H1 (cell line): ENCODE results near the gene STIM1. TPM values are rescaled to one million over a fixed set of nuclear protein-coding genes. Genes with fewer than 3 reads are reported as not detected.

ENCODE experiments used
- CTCF ChIA-PET: fragments of 300-600 bp; sonication (Branson Sonifier 250); formaldehyde crosslinking; loops from one replicate; lab custom pipeline; 2021; ENCODE audit not compliant: partially characterized antibody; lab: Charles Lee
- POLR2A ChIA-PET: fragments of 300-600 bp; sonication (Branson Sonifier 250); formaldehyde crosslinking; loops from one replicate; lab custom pipeline; 2021; ENCODE audit warnings: inconsistent platforms; ENCODE audit not compliant: partially characterized antibody; lab: Charles Lee
- DNase-seq, 2 experiments: peaks; one replicate each; pipeline versions ENCODE4 v3.0.0 to v3.0.0-alpha.2; 2010 to 2022; ENCODE audit warnings: low spot score in 2 of 2, low read depth in 1 of 2, mixed read lengths in 1 of 2
- FAIRE-seq: peaks from 2 replicates; lab custom pipeline; 2011; peaks lifted over from hg19 to GRCh38; lab: Jason Lieb, UNC
- H2AFZ ChIP-seq: 2 replicates; pipeline ENCODE4 v1.8.1; 2012; ENCODE audit warnings: low read length, inconsistent platforms
- H2AK5ac ChIP-seq: 2 replicates; pipeline ENCODE4 v1.6.1; 2013; ENCODE audit warnings: low read depth, low read length
- H2BK120ac ChIP-seq: replicated peaks from 2 replicates; pipeline ENCODE3; 2013; ENCODE audit warnings: low read depth, low read length, inconsistent platforms
- H2BK12ac ChIP-seq: 2 replicates; pipeline ENCODE4 v1.6.1; 2013; ENCODE audit warnings: low read depth, low read length
- H2BK15ac ChIP-seq: 2 replicates; pipeline ENCODE4 v1.6.1; 2013; ENCODE audit warnings: low read length
- H2BK20ac ChIP-seq: 2 replicates; pipeline ENCODE4 v1.6.1; 2013; ENCODE audit warnings: low read length
- H2BK5ac ChIP-seq: 2 replicates; pipeline ENCODE4 v1.6.1; 2013; ENCODE audit warnings: low read depth, low read length
- H3K14ac ChIP-seq: 2 replicates; pipeline ENCODE4 v1.6.1; 2013; ENCODE audit warnings: inconsistent platforms; ENCODE audit not compliant: insufficient read length
- H3K18ac ChIP-seq: 2 replicates; pipeline ENCODE4 v1.6.1; 2013; ENCODE audit warnings: low read length; ENCODE audit errors: extremely low read depth
- H3K23ac ChIP-seq: 2 replicates; pipeline ENCODE4 v1.6.1; 2013; ENCODE audit warnings: inconsistent platforms; ENCODE audit not compliant: insufficient read length
- H3K23me2 ChIP-seq: 2 replicates; pipeline ENCODE4 v1.6.1; 2013; ENCODE audit warnings: low read depth, low read length
- H3K27ac ChIP-seq: 2 replicates; pipeline ENCODE4 v1.6.1; 2011; ENCODE audit warnings: low read depth, low read length, inconsistent platforms
- H3K27me3 ChIP-seq, 4 experiments: replicated peaks in 1 of 4; 1 replicate in 1 of 4; 2 replicates in 3 of 4; pipeline versions ENCODE4 v1.6.1 to v1.8.1; 2011 to 2013; ENCODE audit warnings: low read length in 3 of 4, mild to moderate bottlenecking in 3 of 4, inconsistent platforms in 2 of 4, mixed read lengths in 2 of 4, moderate library complexity in 1 of 4; ENCODE audit not compliant: control insufficient read depth in 3 of 4, insufficient read depth in 3 of 4; ENCODE audit errors: extremely low read depth in 1 of 4
- H3K36me3 ChIP-seq, 4 experiments: 2 replicates each; pipeline versions ENCODE4 v1.6.1 to v1.8.1; 2011 to 2013; ENCODE audit warnings: mild to moderate bottlenecking in 4 of 4, low read length in 3 of 4, moderate library complexity in 2 of 4, control low read depth in 1 of 4, inconsistent platforms in 1 of 4; ENCODE audit not compliant: insufficient read depth in 4 of 4, control insufficient read depth in 2 of 4
- H3K4ac ChIP-seq: replicated peaks from 2 replicates; pipeline ENCODE3; 2013; ENCODE audit warnings: low read length, low read depth, mixed read lengths, inconsistent platforms; ENCODE audit not compliant: insufficient read length
- H3K4me1 ChIP-seq, 4 experiments: replicated peaks in 1 of 4; 1 replicate in 1 of 4; 2 replicates in 3 of 4; pipeline versions ENCODE4 v1.6.1 to v1.8.1; 2011 to 2013; ENCODE audit warnings: low read length in 3 of 4, inconsistent platforms in 2 of 4, mixed read lengths in 1 of 4; ENCODE audit not compliant: insufficient read depth in 4 of 4, control insufficient read depth in 3 of 4
- H3K4me2 ChIP-seq, 2 experiments: 2 replicates each; pipeline versions ENCODE4 v1.6.1 to v1.8.1; 2011 to 2013; ENCODE audit warnings: low read depth in 2 of 2, low read length in 2 of 2, control low read depth in 1 of 2, inconsistent platforms in 1 of 2, mild to moderate bottlenecking in 1 of 2; ENCODE audit not compliant: insufficient read depth in 1 of 2
- H3K4me3 ChIP-seq, 4 experiments: fragments of 200-600, 300-600 bp in 1 of 4; sonication (generic), shearing (Covaris generic), sonication (Bioruptor Twin) in 1 of 4; 2 replicates each; pipeline versions ENCODE4 v1.5.1 to v1.8.1; 2011 to 2016; ENCODE audit warnings: low read length in 4 of 4, low read depth in 3 of 4, control low read depth in 2 of 4, inconsistent platforms in 2 of 4, mild to moderate bottlenecking in 2 of 4, mixed read lengths in 1 of 4, moderate library complexity in 1 of 4; ENCODE audit not compliant: insufficient read depth in 2 of 4; ENCODE audit errors: extremely low read depth in 1 of 4
- H3K56ac ChIP-seq: replicated peaks from 2 replicates; pipeline ENCODE3; 2013; ENCODE audit warnings: low read depth, mild to moderate bottlenecking, mixed read lengths, low read length, inconsistent platforms; ENCODE audit not compliant: insufficient read length
- H3K79me1 ChIP-seq: 2 replicates; pipeline ENCODE4 v1.6.1; 2013; ENCODE audit warnings: low read depth, low read length, control low read depth
- H3K79me2 ChIP-seq, 2 experiments: 2 replicates each; pipeline versions ENCODE4 v1.6.1 to v1.8.1; 2012 to 2013; ENCODE audit warnings: low read length in 2 of 2, mild to moderate bottlenecking in 2 of 2, inconsistent platforms in 1 of 2; ENCODE audit not compliant: insufficient read depth in 2 of 2, control insufficient read depth in 1 of 2
- H3K9ac ChIP-seq, 4 experiments: replicated peaks in 1 of 4; 1 replicate in 1 of 4; 2 replicates in 3 of 4; pipeline versions ENCODE4 v1.6.1 to v1.8.1; 2011 to 2013; ENCODE audit warnings: low read depth in 3 of 4, low read length in 3 of 4, control low read depth in 2 of 4, mild to moderate bottlenecking in 2 of 4, moderate library complexity in 2 of 4, inconsistent platforms in 1 of 4; ENCODE audit errors: extremely low read depth in 1 of 4
- H3K9me3 ChIP-seq, 2 experiments: 2 replicates each; pipeline versions ENCODE4 v1.6.1 to v1.8.1; 2012 to 2013; ENCODE audit warnings: mild to moderate bottlenecking in 2 of 2, moderate library complexity in 2 of 2, control low read depth in 1 of 2, inconsistent platforms in 1 of 2, low read depth in 1 of 2, low read length in 1 of 2, mixed read lengths in 1 of 2; ENCODE audit not compliant: insufficient read depth in 2 of 2
- H4K20me1 ChIP-seq, 2 experiments: replicated peaks in 1 of 2; 2 replicates each; pipeline versions ENCODE3 to v1.8.1; 2011 to 2013; ENCODE audit warnings: inconsistent platforms in 2 of 2, low read length in 2 of 2, mild to moderate bottlenecking in 1 of 2; ENCODE audit not compliant: insufficient read depth in 2 of 2, control insufficient read depth in 1 of 2
- H4K5ac ChIP-seq: 2 replicates; pipeline ENCODE4 v1.6.1; 2013; ENCODE audit warnings: low read length, low read depth, mixed read lengths, inconsistent platforms; ENCODE audit not compliant: insufficient read length
- H4K8ac ChIP-seq: 2 replicates; pipeline ENCODE4 v1.8.0; 2013; ENCODE audit warnings: mild to moderate bottlenecking, moderate library complexity, low read length, inconsistent platforms; ENCODE audit not compliant: insufficient read depth; ENCODE audit errors: extremely low read depth
- H4K91ac ChIP-seq: replicated peaks from 2 replicates; pipeline ENCODE3; 2013; ENCODE audit warnings: low read length, mixed read lengths, inconsistent platforms; ENCODE audit not compliant: insufficient read length
- BACH1 ChIP-seq: IDR thresholded peaks from 2 replicates; pipeline ENCODE4 v1.6.1; 2012; ENCODE audit warnings: low read length, improper control_type of control experiment
- CBX5 ChIP-seq: fragments of 300-800, 300-1000 bp; sonication (generic); IDR thresholded peaks from 2 replicates; pipeline ENCODE4 v1.7.1; 2016; ENCODE audit warnings: antibody characterized with exemption, low read length, low read depth
- CHD1 ChIP-seq: IDR thresholded peaks from 2 replicates; pipeline ENCODE4 v1.6.1; 2012; ENCODE audit warnings: low read depth, low read length, improper control_type of control experiment
- CTBP2 ChIP-seq: IDR thresholded peaks from 2 replicates; pipeline ENCODE4 v1.7.0; 2011; ENCODE audit warnings: borderline replicate concordance, mild to moderate bottlenecking, moderate library complexity, mixed read lengths, low read length; ENCODE audit not compliant: insufficient read depth, insufficient read length
- EZH2 ChIP-seq: fragments of 200-600 bp; sonication (generic); IDR thresholded peaks from 2 replicates; pipeline ENCODE4 v1.7.1; 2012; ENCODE audit warnings: low read depth, mild to moderate bottlenecking, moderate library complexity, low read length, inconsistent platforms; ENCODE audit not compliant: severe bottlenecking
- HDAC6 ChIP-seq: IDR thresholded peaks from one replicate; pipeline ENCODE4 v1.7.1; 2012; ENCODE audit warnings: low read depth, mild to moderate bottlenecking, inconsistent platforms, low read length, moderate library complexity
- RAD21 ChIP-seq, 2 experiments: IDR thresholded peaks in 1 of 2; conservative IDR thresholded peaks in 1 of 2; 2 replicates each; pipeline ENCODE4 v1.6.1; 2011; ENCODE audit warnings: low read depth in 2 of 2, low read length in 2 of 2, improper control_type of control experiment in 1 of 2, inconsistent platforms in 1 of 2, mild to moderate bottlenecking in 1 of 2, moderate library complexity in 1 of 2
- RFX5 ChIP-seq: IDR thresholded peaks from 2 replicates; pipeline ENCODE4 v1.6.1; 2011; ENCODE audit warnings: low read depth, low read length, improper control_type of control experiment, borderline replicate concordance
- RNF2 ChIP-seq: fragments of 200-900, 300-1000 bp; sonication (generic); IDR thresholded peaks from 2 replicates; pipeline ENCODE4 v1.7.1; 2016; ENCODE audit warnings: borderline replicate concordance, low read depth, mild to moderate bottlenecking, antibody characterized with exemption, low read length; ENCODE audit not compliant: poor library complexity, severe bottlenecking; ENCODE audit errors: missing control alignments
- TAF1 ChIP-seq: IDR thresholded peaks from 2 replicates; pipeline ENCODE4 v1.6.1; 2011; ENCODE audit warnings: mild to moderate bottlenecking, low read depth, low read length
- WGBS, 2 experiments: shearing (Covaris generic) in 1 of 2; methylation state at CpG; one replicate each; pipeline versions ENCODE4 v1.1.6 to v1.1.7; 2013 to 2015; ENCODE audit warnings: low lambda C conversion rate in 2 of 2, mixed read lengths in 2 of 2, inconsistent platforms in 1 of 2, low coverage in 1 of 2, missing lambda C conversion rate in 1 of 2; ENCODE audit not compliant: insufficient replicate concordance in 2 of 2, insufficient coverage in 1 of 2, insufficient read length in 1 of 2; ENCODE audit errors: extremely low coverage in 1 of 2, missing lambda C conversion rate in 1 of 2; 5-methylcytosine and 5-hydroxymethylcytosine counted together
- polyA plus RNA-seq, 7 experiments: library from polyadenylated mRNA; depleted of rRNA in 3 of 7; stranded (reverse) in 5 of 7; unstranded in 2 of 7; fragments of >200 nt in 5 of 7; fragments of 200-250 nt in 2 of 7; gene quantifications; 1 replicate in 5 of 7; 2 replicates in 1 of 7; 4 replicates in 1 of 7; pipeline versions ENCODE4 v1.2.1 to v1.2.3, GENCODE V29; 2011 to 2013; ENCODE audit warnings: missing spikeins in 2 of 7, mixed read lengths in 2 of 7
- total RNA-seq: library from RNA; stranded (reverse); fragmentation: NEBNext Ultra II Directional; extraction: Animal tissue kit (Norgen Biotek cat#: 25700); gene quantifications from 2 replicates; pipeline ENCODE4 v1.2.1, GENCODE V29; 2021

Gene STIM1
- total and polyA plus RNA-seq, 2 of the 8 experiments (the other 6 are each of a cell fraction or from before 2014, with no cell fraction given), result 11.1 to 12.2 TPM

DNA sequence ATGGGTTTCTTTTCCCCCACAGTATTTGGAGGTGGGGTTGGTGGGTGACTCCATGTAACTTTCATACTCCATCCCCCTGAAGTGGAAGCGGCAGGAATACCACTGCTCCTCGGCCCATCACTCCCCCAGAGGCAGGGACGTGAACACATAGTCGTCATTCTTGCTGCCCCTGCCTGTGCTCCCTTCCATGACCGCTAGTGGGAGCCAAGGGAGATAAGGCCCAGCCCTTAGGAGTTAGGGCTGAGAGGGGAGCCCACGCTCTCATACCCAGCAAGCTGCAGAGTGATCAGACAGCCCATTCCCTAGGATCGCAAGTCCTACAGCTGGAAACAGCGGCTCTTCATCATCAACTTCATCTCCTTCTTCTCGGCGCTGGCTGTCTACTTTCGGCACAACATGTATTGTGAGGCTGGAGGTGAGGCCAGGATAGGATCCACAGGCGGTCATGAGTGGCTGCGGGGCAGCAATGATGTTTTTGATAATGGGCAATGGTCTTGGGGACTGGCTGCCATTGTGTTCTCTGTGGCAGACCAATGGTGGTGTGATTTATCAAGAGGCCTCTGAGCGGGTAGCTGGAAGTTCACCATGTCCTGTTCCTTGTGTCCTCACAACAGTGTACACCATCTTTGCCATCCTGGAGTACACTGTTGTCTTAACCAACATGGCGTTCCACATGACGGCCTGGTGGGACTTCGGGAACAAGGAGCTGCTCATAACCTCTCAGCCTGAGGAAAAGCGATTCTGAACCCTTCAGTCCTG, 30.6 kb upstream of the STIM1 start:
- Histone ChIP-seq H3K79me1 (no peaks in the 10 kb centered on the region; the same call in 1 of the 2 replicates), H3K18ac (peak overlapping the region; percentile 67), H3K36me3 (peaks cover 4 to 14% (median 7%) of the 10 kb centered on the region in 4 experiments; a peak in 5 of 8 replicates), H3K14ac (no peak overlapping the region), H2AFZ (no peak overlapping the region), H3K4me2 (peak overlapping the region in 1 of 2 experiments; percentile 3; a peak in 2 of 4 replicates), H4K5ac (no peak overlapping the region), H4K20me1 (peaks cover 0 to 2% of the 10 kb centered on the region in 2 experiments), H3K4ac (peak overlapping the region; percentile 10), H3K23ac (no peak overlapping the region), H3K4me1 (peaks cover 22 to 32% (median 24%) of the 10 kb centered on the region in 4 experiments), H2BK120ac (no peak overlapping the region), H2BK15ac (no peak overlapping the region), H2AK5ac (no peak overlapping the region), H3K79me2 (peaks cover 0 to under 1% of the 10 kb centered on the region in 2 experiments; a peak in 1 of 4 replicates), H2BK12ac (no peak overlapping the region), H2BK20ac (peak overlapping the region; percentile 53; the same call in 1 of the 2 replicates), H3K23me2 (peaks cover 2% of the 10 kb centered on the region; the same call in 1 of the 2 replicates), H3K4me3 (no peak overlapping the region), H3K56ac (no peak overlapping the region), H3K9me3 (no peaks in the 10 kb centered on the region), H4K8ac (no peak overlapping the region), H4K91ac (no peak overlapping the region), H3K9ac (no peak overlapping the region), H3K27me3 (no peaks in the 10 kb centered on the region), H2BK5ac (0 out of 2 replicates have a peak overlapping the region, but pooled peaks have one; percentile 3), H3K27ac (peak overlapping the region; percentile 22; the same call in 1 of the 2 replicates)
- FAIRE-seq, result peak; percentile 94
- ChIA-PET POLR2A (interaction anchor here (0.7 to 3.3 kb wide), 4 partner anchors 15 to 270 kb away, joined by 3 to 29 read pairs (median 6); partner anchors contain the start of genes PGAP2, RHOG and RRM1), CTCF (interaction anchor here (0.6 to 3.3 kb wide), 11 partner anchors 9 to 327 kb away, joined by 3 to 61 read pairs (median 4); partner anchors contain the start of genes PGAP2 and RHOG)
- peak; percentile 75 to 96 for DNase-seq
- 59% methylated on average over 18 of the region's 18 CpGs; no CpG with 5 or more reads in 1 of the 2 experiments for WGBS, 2 experiments
- TF ChIP-seq EZH2 (no peak), BACH1 (no peak), CTBP2 (no peak), CBX5 (no peak), RAD21 (IDR thresholded peaks at IDR 0.05 in 1 of 2, conservative IDR thresholded peaks at IDR 0.05 in 1 of 2; ENCODE audit: low read depth in 2 of 2, low read length in 2 of 2) (peak; percentile 77 to 80), HDAC6 (no peak), CHD1 (no peak), TAF1 (0 out of 2 replicates have a peak, but pooled peaks have one; percentile 21), RNF2 (no peak), RFX5 (no peak)
